ENCODE results near the gene ARSK.

The ARSK gene

GRCh38 chr5:95554647-95555548 is at the start of gene ARSK, which contains the start of gene SKIC3:
TSS of gene ARSK (plus strand) at chr5:95555101. CDS start at chr5:95555279, 178 bp downstream.
TSS of gene SKIC3 (minus strand) at chr5:95554977. CDS start at chr5:95547150, 7,827 bp downstream.
- peak; percentile 96 for DNase-seq

- no peak for DNase-seq
Measured at GRCh38 chr5:95508550-95508949, 46.4 kb upstream of the ARSK start.

- no peak for DNase-seq
Measured at GRCh38 chr5:95511606-95512005, 43.3 kb upstream of the ARSK start.

- no peak for DNase-seq
Measured at GRCh38 chr5:95518417-95518816, 36.5 kb upstream of the ARSK start.

GRCh38 chr5:95519151-95519550 is 35.8 kb upstream of the ARSK start:
- DNase-seq: no peak

- no peak for DNase-seq
Measured at GRCh38 chr5:95519681-95520080, 35.2 kb upstream of the ARSK start.

- no peak for DNase-seq
Measured at GRCh38 chr5:95520206-95520605, 34.7 kb upstream of the ARSK start.

GRCh38 chr5:95524423-95524822 is 30.5 kb upstream of the ARSK start:
- no peak for DNase-seq

GRCh38 chr5:95526871-95527270 is 28.0 kb upstream of the ARSK start:
- DNase-seq: no peak

- DNase-seq: no peak
Measured at GRCh38 chr5:95528565-95528964, 26.3 kb upstream of the ARSK start.

- DNase-seq: no peak
Measured at GRCh38 chr5:95530416-95530815, 24.5 kb upstream of the ARSK start.

- DNase-seq: no peak
Measured at GRCh38 chr5:95531491-95531890, 23.4 kb upstream of the ARSK start.

GRCh38 chr5:95532415-95532814 is 22.5 kb upstream of the ARSK start:
- no peak for DNase-seq

- no peak for DNase-seq
Measured at GRCh38 chr5:95533106-95533505, 21.8 kb upstream of the ARSK start.

- DNase-seq: no peak
Measured at GRCh38 chr5:95533761-95534160, 21.1 kb upstream of the ARSK start.

- DNase-seq: no peak
Measured at GRCh38 chr5:95537501-95537900, 17.4 kb upstream of the ARSK start.

GRCh38 chr5:95543017-95543705 is 11.7 kb upstream of the ARSK start:
- no peak for DNase-seq

- DNase-seq: no peak
Measured at GRCh38 chr5:95549030-95549429, 5.9 kb upstream of the ARSK start.

GRCh38 chr5:95554331-95554646 is 612 bp upstream of the ARSK start:
- DNase-seq: no peak

GRCh38 chr5:95555553-95555952 is 652 bp downstream of the ARSK start:
- no peak for DNase-seq

- no peak for DNase-seq
Measured at GRCh38 chr5:95557841-95558240, 2.9 kb downstream of the ARSK start.

- DNase-seq: no peak
Measured at GRCh38 chr5:95562282-95562681, 7.4 kb downstream of the ARSK start.

GRCh38 chr5:95563367-95563766 is 8.5 kb downstream of the ARSK start:
- no peak for DNase-seq

- no peak for DNase-seq
Measured at GRCh38 chr5:95564450-95564849, 9.5 kb downstream of the ARSK start.

All from activated CD8-positive, alpha-beta memory T cell treated with anti-CD3 and anti-CD28 coated beads for 24 hours (primary cell).